CMK (cell line): Measurements from ENCODE around the gene SLC7A6.

Source experiments
- DNase-seq: peaks from one replicate; pipeline ENCODE4 v3.0.0-alpha.2; 2010; ENCODE audit warnings: low read depth

The SLC7A6 gene

GRCh38 chr16:68306633-68307032, 42.3 kb downstream of the SLC7A6 start:
- no peak for DNase-seq

DNA sequence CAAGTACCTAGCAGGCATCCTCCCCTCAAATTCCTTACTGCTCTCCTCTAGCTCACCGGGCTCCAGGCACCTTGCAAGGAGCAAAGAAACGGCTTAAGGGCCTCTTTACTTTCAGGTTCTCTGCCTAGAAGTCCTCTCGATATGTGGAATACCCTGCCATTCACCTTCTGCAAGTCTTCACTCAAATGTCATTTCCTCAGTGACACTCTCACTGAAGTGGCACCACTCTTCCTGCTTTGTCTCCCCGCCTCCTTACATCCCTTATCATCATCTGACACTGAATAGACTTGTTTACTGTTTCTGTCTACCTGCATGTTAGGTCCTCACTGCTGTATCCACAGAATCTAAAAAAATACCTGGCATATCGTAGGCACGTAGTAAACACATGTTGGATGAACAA, 45.5 kb downstream of the SLC7A6 start:
- no peak for DNase-seq

DNA sequence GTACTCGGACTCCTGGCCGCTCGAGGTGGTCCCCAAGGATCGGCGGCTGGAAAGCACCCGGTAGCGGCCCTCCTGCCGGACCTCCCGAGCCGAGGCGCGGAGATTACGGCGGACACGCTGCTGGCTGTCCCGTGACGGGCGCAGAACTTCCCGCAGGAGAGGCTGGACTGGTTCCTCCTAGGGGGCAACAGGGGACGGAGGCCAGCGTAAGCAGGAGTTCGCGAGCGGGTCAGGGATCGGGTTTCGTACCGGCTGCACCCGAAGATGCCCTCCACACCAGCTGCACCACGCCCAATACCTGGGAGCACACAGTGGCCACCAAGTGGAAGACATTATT, 46.1 kb downstream of the SLC7A6 start:
- no peak for DNase-seq

DNA sequence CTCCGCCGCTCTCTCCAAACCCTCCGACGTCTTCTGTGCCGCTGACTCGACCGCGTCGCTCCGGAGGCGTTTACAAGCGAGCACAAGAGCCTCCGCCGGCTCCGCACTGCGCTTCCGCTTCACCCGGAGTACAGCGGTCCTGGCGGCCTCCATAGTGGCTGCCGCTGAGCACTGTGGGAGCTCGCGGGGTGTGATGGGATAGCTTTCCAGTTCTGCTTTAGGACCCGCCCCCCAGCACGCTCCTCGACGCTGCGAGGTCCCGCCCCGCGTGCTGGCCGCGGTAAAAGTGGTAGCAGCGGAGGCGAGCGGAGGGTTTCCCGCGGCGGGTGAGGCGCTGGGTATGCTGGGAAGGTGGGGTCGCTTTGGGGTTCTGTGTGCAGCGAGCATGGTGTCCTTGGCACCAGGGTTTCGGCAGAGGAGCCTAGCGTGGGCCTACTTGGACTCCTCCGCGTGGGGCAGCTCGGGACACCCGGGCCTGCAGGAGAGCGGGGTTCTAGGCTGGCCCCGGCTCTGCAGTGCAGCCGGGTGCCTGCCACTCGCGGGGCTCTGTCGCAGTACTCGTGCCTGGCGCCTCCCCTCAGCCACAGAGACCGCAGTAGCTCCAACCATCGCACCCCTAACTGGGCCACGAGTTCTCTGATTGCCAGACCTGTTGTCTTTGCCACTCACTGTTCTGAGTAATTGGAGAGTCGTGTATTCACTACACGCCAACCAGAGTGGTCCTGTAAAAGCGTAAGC, 46.6 kb downstream of the SLC7A6 start, which contains the start of the genes PRMT7 and SLC7A6OS:
Gene PRMT7 (plus strand): TSS at position 246 of the 738 bp plus-strand sequence. CDS start 4,961 bp downstream, outside the sequence.
Gene SLC7A6OS (minus strand): TSS at position 173 of the 738 bp plus-strand sequence. CDS start 20 bp downstream, at position 153.
- DNase-seq: peak; percentile 83

- DNase-seq: no peak
Measured at GRCh38 chr16:68313116-68313515, 48.8 kb downstream of the SLC7A6 start.

DNA sequence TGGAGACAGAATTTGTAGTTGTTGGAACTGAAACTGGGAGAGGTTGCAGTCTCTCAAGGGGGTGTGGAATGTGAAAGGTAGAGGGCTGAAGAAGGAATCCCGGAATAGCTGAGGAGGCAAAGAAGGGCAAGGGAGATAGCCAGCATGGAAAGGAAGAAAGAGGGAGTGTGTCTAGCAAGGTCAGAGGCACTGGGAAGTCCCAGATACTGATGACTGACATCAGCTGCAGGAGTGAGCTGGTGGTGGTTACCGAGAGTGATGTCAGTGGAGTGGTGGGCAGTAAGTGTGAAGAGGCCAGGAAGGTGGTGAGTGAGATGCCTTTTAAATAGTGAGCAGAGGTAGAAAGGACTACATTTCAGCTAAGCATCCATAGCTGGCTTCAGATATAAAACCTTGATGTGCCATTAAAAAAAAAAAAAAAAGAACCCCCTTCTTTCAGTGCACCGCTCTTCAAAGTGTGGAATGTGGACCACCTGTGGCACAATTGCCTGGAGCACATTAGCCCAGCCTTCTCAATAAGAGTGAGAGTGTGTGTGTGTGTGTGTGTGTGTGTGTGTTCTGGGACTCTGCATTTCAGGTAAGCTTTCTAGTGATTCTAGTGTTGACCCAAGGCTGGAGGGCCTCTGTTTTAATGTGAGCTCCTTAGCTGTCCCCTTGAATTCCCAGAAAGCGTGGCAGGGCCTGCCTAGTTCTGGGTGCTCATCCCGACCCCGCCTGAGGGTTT, 55.0 kb downstream of the SLC7A6 start:
- no peak for DNase-seq

- DNase-seq: no peak
Measured at GRCh38 chr16:68324336-68324735, 60.0 kb downstream of the SLC7A6 start.

- no peak for DNase-seq
Measured at GRCh38 chr16:68324780-68325357, 60.5 kb downstream of the SLC7A6 start.

GRCh38 chr16:68328151-68328859, 64.0 kb downstream of the SLC7A6 start:
- DNase-seq: peak; percentile 63

- no peak for DNase-seq
Measured at GRCh38 chr16:68328860-68329390, 64.6 kb downstream of the SLC7A6 start.

DNA sequence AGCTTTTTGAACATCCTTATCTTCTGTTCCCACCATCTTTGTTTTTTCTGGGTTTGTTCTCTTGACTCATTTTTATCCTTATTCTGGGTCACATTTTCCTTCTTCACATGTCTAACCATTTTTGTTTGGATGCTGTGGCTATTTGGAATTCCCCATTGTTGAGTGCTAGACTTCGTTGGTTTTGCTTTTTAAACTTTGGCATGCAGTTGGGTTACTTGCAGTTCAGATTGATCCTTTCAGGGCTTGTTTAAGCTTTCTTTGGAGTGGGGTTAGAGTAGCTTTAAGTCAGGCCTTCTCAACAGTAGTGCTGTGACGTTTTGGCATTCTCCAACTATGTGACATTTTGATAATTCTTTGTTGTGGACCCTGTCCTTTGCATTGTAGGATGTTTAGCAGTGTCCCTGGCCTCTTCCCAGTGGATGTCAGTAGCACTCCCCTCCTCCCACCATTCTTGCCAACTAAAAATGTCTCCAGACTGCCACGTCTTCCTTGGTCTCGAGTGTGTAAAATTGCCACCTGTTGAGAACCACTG, 67.6 kb downstream of the SLC7A6 start:
- DNase-seq: no peak

DNA sequence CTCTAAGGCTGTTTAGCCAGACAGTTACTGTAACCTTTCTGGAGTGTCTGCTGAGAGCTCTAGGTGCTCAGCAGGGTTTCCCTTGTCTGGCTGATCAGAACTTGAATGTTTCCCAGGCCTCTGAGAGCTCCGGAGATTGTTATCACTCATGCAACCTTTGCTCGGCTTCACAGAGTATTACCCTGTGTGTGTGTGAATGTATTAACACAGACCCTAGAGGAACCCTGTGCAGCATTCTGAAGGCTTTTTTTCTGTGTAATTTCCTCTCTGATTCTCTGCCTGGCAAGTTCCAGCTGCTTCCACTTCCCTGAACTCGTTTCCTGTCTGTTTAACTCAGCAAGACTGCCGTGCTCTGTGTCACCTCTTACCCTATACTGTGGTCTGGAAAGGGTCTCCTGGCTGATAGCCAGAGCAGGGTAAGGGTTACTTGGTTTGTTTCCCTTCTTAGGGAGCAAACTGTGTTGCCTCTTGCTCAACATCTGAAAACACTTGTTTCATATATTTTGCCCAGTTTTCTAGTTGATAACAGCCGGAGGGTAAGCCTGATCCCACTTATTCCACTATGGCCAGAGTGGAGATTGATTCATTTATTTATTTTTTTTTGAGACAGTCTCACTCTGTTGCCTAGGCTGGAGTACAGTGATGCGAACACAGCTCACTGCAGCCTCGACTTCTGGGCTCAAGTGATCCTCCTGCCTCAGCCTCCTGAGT, 68.2 kb downstream of the SLC7A6 start:
- DNase-seq: no peak

GRCh38 chr16:68335175-68335574, 70.8 kb downstream of the SLC7A6 start:
- DNase-seq: no peak

- no peak for DNase-seq
Measured at GRCh38 chr16:68338326-68339119, 74.2 kb downstream of the SLC7A6 start.

DNA sequence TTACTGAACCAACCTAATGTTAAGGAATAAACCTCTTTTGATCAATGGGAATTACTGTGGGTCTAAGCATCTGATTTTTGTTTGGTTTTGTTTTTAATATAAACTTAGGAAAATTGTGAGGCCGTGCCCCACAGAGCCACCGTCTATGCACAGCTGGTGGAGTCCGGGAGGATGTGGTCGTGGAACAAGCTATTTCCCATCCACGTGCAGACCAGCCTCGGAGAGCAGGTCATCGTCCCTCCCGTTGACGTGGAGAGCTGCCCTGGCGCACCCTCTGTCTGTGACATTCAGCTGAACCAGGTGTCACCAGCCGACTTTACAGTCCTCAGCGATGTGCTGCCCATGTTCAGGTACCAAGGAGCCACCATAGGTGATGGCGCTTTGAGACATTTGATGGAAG, 74.9 kb downstream of the SLC7A6 start:
- DNase-seq: no peak

- no peak for DNase-seq
Measured at GRCh38 chr16:68342620-68343019, 78.3 kb downstream of the SLC7A6 start.

DNA sequence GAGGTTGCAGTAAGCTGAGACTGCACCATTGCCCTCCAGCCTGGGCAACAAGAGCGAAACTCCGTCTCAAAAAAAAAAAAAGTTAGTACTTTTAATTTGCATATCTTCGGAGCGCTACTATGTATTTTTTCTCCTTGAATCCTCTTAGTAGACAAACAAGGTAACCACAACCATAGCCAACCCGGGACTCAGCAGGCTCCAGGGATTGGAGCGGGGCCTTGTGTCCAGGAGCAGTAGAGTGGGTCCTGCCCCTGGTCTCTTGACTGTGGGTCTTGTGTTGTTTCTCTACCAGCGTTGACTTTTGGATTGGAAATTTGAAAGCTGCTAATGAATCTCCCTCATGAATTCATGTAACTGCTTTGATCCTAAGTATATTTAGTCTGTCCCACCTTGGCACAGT, 78.8 kb downstream of the SLC7A6 start:
- DNase-seq: no peak

GRCh38 chr16:68344252-68344651, 79.9 kb downstream of the SLC7A6 start:
- no peak for DNase-seq

- DNase-seq: no peak
Measured at GRCh38 chr16:68345351-68345810, 81.1 kb downstream of the SLC7A6 start.

DNA sequence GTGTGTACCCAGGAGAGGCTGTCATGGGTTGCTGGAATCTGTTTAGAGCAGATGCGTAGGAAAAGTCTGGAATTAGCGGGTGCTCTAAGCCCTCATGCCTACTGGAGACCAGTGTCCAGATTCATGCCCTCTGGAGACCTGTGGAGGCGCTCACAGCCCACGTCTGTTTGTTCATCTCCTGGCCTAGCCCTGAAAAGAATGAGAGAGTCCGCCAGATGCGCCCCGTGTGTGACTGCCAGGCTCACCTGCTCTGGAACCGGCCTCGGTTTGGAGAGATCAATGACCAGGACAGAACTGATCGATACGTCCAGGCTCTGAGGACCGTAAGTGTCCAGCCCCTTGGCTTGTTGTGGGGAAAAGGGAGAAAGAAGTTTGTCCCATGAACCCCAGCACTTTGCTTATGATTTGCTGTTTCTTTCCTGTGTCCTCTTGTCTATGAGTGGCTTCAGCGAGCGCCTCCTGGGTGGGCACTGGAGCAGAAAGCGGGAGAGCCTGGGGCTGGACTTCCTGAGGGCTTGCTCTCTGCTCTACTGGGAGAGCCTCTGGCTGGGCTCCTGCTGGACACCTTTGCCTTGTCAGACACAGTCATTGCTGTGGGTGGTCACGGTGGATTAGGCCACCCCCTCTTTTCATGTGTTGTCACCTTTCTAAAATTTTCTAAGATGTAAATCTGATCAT, 81.8 kb downstream of the SLC7A6 start:
- DNase-seq: no peak
